OCI-LY7 (cell line): ENCODE data around the gene XPNPEP2.

Experiments
- EZH2phosphoT487 ChIP-seq: fragments of 200-600 bp; sonication (generic); IDR thresholded peaks from 2 replicates; pipeline ENCODE4 v1.6.1; 2018; ENCODE audit warnings: low read depth, borderline replicate concordance, mild to moderate bottlenecking, mixed run types, antibody characterized with exemption, low read length, moderate library complexity, mixed read lengths
- TF ChIP-seq, protein P1 (sequence below): fragments of 200-600 bp; sonication (generic); conservative IDR thresholded peaks from 2 replicates; pipeline ENCODE4 v1.5.1; 2014; ENCODE audit warnings: mild to moderate bottlenecking, antibody characterized with exemption, low read length, moderate library complexity, mixed read lengths

GRCh38 chrX:129726307-129727111, 12.3 kb upstream of the XPNPEP2 start:
- TF ChIP-seq EZH2phosphoT487: no peak
- TF ChIP-seq, protein P1, sequence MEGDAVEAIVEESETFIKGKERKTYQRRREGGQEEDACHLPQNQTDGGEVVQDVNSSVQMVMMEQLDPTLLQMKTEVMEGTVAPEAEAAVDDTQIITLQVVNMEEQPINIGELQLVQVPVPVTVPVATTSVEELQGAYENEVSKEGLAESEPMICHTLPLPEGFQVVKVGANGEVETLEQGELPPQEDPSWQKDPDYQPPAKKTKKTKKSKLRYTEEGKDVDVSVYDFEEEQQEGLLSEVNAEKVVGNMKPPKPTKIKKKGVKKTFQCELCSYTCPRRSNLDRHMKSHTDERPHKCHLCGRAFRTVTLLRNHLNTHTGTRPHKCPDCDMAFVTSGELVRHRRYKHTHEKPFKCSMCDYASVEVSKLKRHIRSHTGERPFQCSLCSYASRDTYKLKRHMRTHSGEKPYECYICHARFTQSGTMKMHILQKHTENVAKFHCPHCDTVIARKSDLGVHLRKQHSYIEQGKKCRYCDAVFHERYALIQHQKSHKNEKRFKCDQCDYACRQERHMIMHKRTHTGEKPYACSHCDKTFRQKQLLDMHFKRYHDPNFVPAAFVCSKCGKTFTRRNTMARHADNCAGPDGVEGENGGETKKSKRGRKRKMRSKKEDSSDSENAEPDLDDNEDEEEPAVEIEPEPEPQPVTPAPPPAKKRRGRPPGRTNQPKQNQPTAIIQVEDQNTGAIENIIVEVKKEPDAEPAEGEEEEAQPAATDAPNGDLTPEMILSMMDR: peak; percentile 77
